ENCODE results near the gene SORCS3. TPM values are rescaled to one million over a fixed set of nuclear protein-coding genes. Genes with fewer than 3 reads are reported as not detected.

Gene SORCS3
- total RNA-seq, 1 donor from 2014 or later = 2.0 TPM

GRCh38 chr10:104938031-104938430 lies 296.9 kb downstream of the SORCS3 start:
- TF ChIP-seq CTCF (IDR thresholded peaks at IDR 0.05; ENCODE audit: partially characterized antibody, unreplicated experiment) = no peak
- Mint-ChIP-seq H3K4me3 (ENCODE audit: unreplicated experiment) (no peak overlapping the region), H3K9me3 (ENCODE audit: unreplicated experiment) (no peaks in the 10 kb centered on the region), H3K36me3 (ENCODE audit: unreplicated experiment) (no peaks in the 10 kb centered on the region), H3K27me3 (ENCODE audit: unreplicated experiment) (no peaks in the 10 kb centered on the region), H3K4me1 (ENCODE audit: low read depth, unreplicated experiment) (no peaks in the 10 kb centered on the region), H3K27ac (ENCODE audit: unreplicated experiment) (no peak overlapping the region)
- DNase-seq = no peak

- Mint-ChIP-seq H3K36me3 (ENCODE audit: unreplicated experiment) (no peaks in the 10 kb centered on the region), H3K9me3 (ENCODE audit: unreplicated experiment) (no peaks in the 10 kb centered on the region), H3K4me1 (ENCODE audit: low read depth, unreplicated experiment) (no peaks in the 10 kb centered on the region), H3K4me3 (ENCODE audit: unreplicated experiment) (no peak overlapping the region), H3K27ac (ENCODE audit: unreplicated experiment) (no peak overlapping the region), H3K27me3 (ENCODE audit: unreplicated experiment) (no peaks in the 10 kb centered on the region)
- DNase-seq = no peak
- no peak for TF ChIP-seq CTCF (IDR thresholded peaks at IDR 0.05; ENCODE audit: partially characterized antibody, unreplicated experiment)
These were observed 300.6 kb downstream of the SORCS3 start for GRCh38 chr10:104941662-104942061.

GRCh38 chr10:104947314-104947713 lies 306.2 kb downstream of the SORCS3 start:
- no peak overlapping the region for H3K27ac Mint-ChIP-seq (ENCODE audit: unreplicated experiment)
- H3K4me3 Mint-ChIP-seq (ENCODE audit: unreplicated experiment) = no peak overlapping the region
- H3K9me3 Mint-ChIP-seq (ENCODE audit: unreplicated experiment) = no peaks in the 10 kb centered on the region
- no peak for TF ChIP-seq CTCF (IDR thresholded peaks at IDR 0.05; ENCODE audit: partially characterized antibody, unreplicated experiment)
- no peaks in the 10 kb centered on the region for H3K27me3 Mint-ChIP-seq (ENCODE audit: unreplicated experiment)
- H3K4me1 Mint-ChIP-seq (ENCODE audit: low read depth, unreplicated experiment) = no peaks in the 10 kb centered on the region
- no peak for DNase-seq
- no peaks in the 10 kb centered on the region for H3K36me3 Mint-ChIP-seq (ENCODE audit: unreplicated experiment)

- DNase-seq = no peak
- TF ChIP-seq CTCF (IDR thresholded peaks at IDR 0.05; ENCODE audit: partially characterized antibody, unreplicated experiment) = no peak
- Mint-ChIP-seq H3K36me3 (ENCODE audit: unreplicated experiment) (no peaks in the 10 kb centered on the region), H3K4me1 (ENCODE audit: low read depth, unreplicated experiment) (no peaks in the 10 kb centered on the region), H3K4me3 (ENCODE audit: unreplicated experiment) (no peak overlapping the region), H3K27ac (ENCODE audit: unreplicated experiment) (no peak overlapping the region), H3K27me3 (ENCODE audit: unreplicated experiment) (no peaks in the 10 kb centered on the region), H3K9me3 (ENCODE audit: unreplicated experiment) (no peaks in the 10 kb centered on the region)
These were observed 316.2 kb downstream of the SORCS3 start for GRCh38 chr10:104957178-104957841.

GRCh38 chr10:104966563-104967297 lies 325.6 kb downstream of the SORCS3 start:
- Mint-ChIP-seq H3K27me3 (ENCODE audit: unreplicated experiment) (no peaks in the 10 kb centered on the region), H3K27ac (ENCODE audit: unreplicated experiment) (no peak overlapping the region), H3K4me3 (ENCODE audit: unreplicated experiment) (no peak overlapping the region), H3K4me1 (ENCODE audit: low read depth, unreplicated experiment) (no peaks in the 10 kb centered on the region), H3K9me3 (ENCODE audit: unreplicated experiment) (no peaks in the 10 kb centered on the region), H3K36me3 (ENCODE audit: unreplicated experiment) (no peaks in the 10 kb centered on the region)
- DNase-seq = no peak
- TF ChIP-seq CTCF (IDR thresholded peaks at IDR 0.05; ENCODE audit: partially characterized antibody, unreplicated experiment) = no peak
